Measurements from ENCODE around the gene PGGHG.

The PGGHG gene

GRCh38 chr11:293852-294661 lies 5.1 kb downstream of the PGGHG start:
- TF ChIP-seq RAD21 (IDR thresholded peaks at IDR 0.05; ENCODE audit: low read depth) (no peak), MAX (IDR thresholded peaks at IDR 0.05) (no peak), REST (IDR thresholded peaks at IDR 0.05; ENCODE audit: low read depth) (no peak), TCF12 (IDR thresholded peaks at IDR 0.05; ENCODE audit: low read depth) (no peak), TAF1 (IDR thresholded peaks at IDR 0.05; ENCODE audit: low read depth) (no peak), TEAD4 (IDR thresholded peaks at IDR 0.05) (no peak), USF1 (IDR thresholded peaks at IDR 0.05) (no peak), CREB1 (IDR thresholded peaks at IDR 0.05; ENCODE audit: low read depth) (no peak), NFIC (IDR thresholded peaks at IDR 0.05) (no peak), EGR1 (IDR thresholded peaks at IDR 0.05) (no peak), FOXM1 (IDR thresholded peaks at IDR 0.05; ENCODE audit: borderline replicate concordance, low read depth) (no peak), EP300 (IDR thresholded peaks at IDR 0.05; ENCODE audit: borderline replicate concordance) (no peak), YY1 (IDR thresholded peaks at IDR 0.05; ENCODE audit: low read depth) (no peak), CEBPB (IDR thresholded peaks at IDR 0.05) (no peak)

GRCh38 chr11:294780-295179 lies 5.9 kb downstream of the PGGHG start:
- no peak for TF ChIP-seq EGR1 (IDR thresholded peaks at IDR 0.05)

GRCh38 chr11:295351-296170 lies 6.6 kb downstream of the PGGHG start:
- TF ChIP-seq EP300 (IDR thresholded peaks at IDR 0.05; ENCODE audit: borderline replicate concordance) = no peak
- no peak for TF ChIP-seq ZBTB7A (IDR thresholded peaks at IDR 0.05; ENCODE audit: low read depth)
- no peak for TF ChIP-seq RAD21 (IDR thresholded peaks at IDR 0.05; ENCODE audit: low read depth)
- TF ChIP-seq MAX (IDR thresholded peaks at IDR 0.05) = no peak
- no peak for TF ChIP-seq EGR1 (IDR thresholded peaks at IDR 0.05)
- no peak for TF ChIP-seq TAF1 (IDR thresholded peaks at IDR 0.05; ENCODE audit: low read depth)
- no peak for TF ChIP-seq USF1 (IDR thresholded peaks at IDR 0.05)
- no peak for TF ChIP-seq TCF12 (IDR thresholded peaks at IDR 0.05; ENCODE audit: low read depth)

- TF ChIP-seq YY1 (IDR thresholded peaks at IDR 0.05; ENCODE audit: low read depth) = no peak
- TF ChIP-seq USF1 (IDR thresholded peaks at IDR 0.05) = no peak
- TF ChIP-seq MAX (IDR thresholded peaks at IDR 0.05) = no peak
- TF ChIP-seq EP300 (IDR thresholded peaks at IDR 0.05; ENCODE audit: borderline replicate concordance) = no peak
- no peak for TF ChIP-seq ZBTB7A (IDR thresholded peaks at IDR 0.05; ENCODE audit: low read depth)
- no peak for TF ChIP-seq EGR1 (IDR thresholded peaks at IDR 0.05)
- no peak for TF ChIP-seq TEAD4 (IDR thresholded peaks at IDR 0.05)
- no peak for TF ChIP-seq FOXM1 (IDR thresholded peaks at IDR 0.05; ENCODE audit: borderline replicate concordance, low read depth)
- TF ChIP-seq NFIC (IDR thresholded peaks at IDR 0.05) = no peak
- TF ChIP-seq REST (IDR thresholded peaks at IDR 0.05; ENCODE audit: low read depth) = no peak
- no peak for TF ChIP-seq CEBPB (IDR thresholded peaks at IDR 0.05)
- no peak for TF ChIP-seq CREB1 (IDR thresholded peaks at IDR 0.05; ENCODE audit: low read depth)
- no peak for TF ChIP-seq TAF1 (IDR thresholded peaks at IDR 0.05; ENCODE audit: low read depth)
- TF ChIP-seq TCF12 (IDR thresholded peaks at IDR 0.05; ENCODE audit: low read depth) = no peak
- no peak for TF ChIP-seq RAD21 (IDR thresholded peaks at IDR 0.05; ENCODE audit: low read depth)
These were observed 7.5 kb downstream of the PGGHG start for GRCh38 chr11:296171-297050.
